GM12864 (cell line): Measurements from ENCODE around the gene UBE3B.

ENCODE experiments used
- DNase-seq: peaks from one replicate; pipeline ENCODE4 v3.0.0-alpha.2; 2011; ENCODE audit warnings: low read depth
- H3K4me3 ChIP-seq: 2 replicates; pipeline ENCODE4 v1.5.1; 2011; ENCODE audit warnings: mild to moderate bottlenecking, low read depth, low read length, control low read depth
- TF ChIP-seq, protein P1 (sequence below): IDR thresholded peaks from 2 replicates; pipeline ENCODE4 v1.5.1; 2011; ENCODE audit warnings: low read depth, mild to moderate bottlenecking, moderate library complexity, low read length, control low read depth, inconsistent platforms; ENCODE audit errors: missing control alignments

The UBE3B gene

DNA sequence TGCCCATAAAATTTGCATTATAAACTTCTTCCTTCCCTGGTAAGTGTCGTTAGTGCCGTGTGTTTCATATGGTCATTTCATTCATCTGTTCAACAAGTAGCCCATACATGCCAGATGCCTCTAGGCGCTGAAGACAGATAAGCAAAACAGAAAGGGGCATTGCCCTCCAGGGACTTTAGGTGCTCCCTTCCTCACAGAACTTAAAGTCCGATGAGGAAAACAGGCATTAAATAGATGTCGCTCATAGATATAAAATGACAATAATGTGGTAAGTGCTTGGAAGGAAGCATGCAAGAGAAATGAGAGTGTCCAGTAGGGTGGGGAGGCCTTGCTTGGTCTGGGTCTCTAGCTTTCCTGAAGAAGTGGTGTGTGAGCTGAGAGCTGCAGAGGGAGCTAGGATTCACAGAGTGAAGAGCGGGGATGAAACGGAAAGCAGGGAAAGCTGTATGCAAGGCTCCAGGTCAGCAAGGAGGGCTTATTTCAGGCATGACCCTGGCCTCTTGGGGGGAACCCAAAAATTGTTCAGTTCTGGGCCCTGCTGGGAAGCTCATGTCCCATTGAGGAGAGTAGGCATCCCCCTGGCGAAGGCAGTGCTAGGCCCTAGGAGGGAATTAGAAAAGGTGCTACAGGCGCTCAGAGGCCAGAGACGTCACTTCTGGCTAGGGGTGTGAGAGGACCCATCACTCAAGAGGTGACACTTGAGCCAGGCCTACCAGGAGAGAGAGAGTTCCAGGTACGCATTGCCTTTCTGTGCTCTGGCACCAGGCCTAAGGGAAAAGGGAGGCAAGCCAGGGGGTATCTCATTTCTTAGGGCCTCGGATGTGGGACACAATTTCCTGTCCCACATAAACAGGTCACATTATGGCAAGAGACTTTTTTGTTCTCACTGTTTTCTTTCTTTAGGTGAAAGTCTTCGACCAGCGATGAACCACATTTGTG is 11.9 kb downstream of the UBE3B start:
- DNase-seq: no peak
- no peak overlapping the region for H3K4me3 ChIP-seq
- TF ChIP-seq, protein P1, sequence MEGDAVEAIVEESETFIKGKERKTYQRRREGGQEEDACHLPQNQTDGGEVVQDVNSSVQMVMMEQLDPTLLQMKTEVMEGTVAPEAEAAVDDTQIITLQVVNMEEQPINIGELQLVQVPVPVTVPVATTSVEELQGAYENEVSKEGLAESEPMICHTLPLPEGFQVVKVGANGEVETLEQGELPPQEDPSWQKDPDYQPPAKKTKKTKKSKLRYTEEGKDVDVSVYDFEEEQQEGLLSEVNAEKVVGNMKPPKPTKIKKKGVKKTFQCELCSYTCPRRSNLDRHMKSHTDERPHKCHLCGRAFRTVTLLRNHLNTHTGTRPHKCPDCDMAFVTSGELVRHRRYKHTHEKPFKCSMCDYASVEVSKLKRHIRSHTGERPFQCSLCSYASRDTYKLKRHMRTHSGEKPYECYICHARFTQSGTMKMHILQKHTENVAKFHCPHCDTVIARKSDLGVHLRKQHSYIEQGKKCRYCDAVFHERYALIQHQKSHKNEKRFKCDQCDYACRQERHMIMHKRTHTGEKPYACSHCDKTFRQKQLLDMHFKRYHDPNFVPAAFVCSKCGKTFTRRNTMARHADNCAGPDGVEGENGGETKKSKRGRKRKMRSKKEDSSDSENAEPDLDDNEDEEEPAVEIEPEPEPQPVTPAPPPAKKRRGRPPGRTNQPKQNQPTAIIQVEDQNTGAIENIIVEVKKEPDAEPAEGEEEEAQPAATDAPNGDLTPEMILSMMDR: no peak

DNA sequence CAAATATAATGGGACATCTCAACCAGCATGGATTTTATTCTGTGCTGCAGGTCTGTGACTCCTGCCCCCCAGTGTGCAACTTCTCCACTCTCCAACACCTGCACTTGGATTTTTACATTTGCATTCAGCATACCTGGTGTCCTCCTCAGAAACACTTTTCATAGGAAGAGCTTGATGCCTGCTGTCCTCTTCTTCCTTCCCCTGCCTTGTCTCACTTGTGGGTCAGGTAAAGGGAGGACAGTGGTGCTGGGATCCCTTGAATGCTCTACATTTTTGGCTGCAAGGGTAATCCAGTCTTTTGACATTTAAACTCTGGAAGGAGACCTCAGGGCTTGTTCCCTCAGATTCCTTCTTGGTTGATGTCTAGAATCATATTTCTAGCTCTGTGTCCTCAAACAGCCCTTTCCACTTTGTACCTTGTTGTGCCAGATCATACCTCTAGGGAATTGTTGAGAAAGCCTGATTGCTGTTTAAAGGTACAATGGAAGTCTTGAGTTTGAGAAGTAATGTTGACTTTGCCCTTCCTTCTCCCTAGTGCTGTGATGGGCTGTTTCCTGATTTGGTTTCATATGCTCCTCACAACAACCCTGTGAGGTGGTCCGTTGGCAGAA is 12.6 kb downstream of the UBE3B start:
- TF ChIP-seq, protein P1: no peak
- H3K4me3 ChIP-seq: no peak overlapping the region
- DNase-seq: no peak

DNA sequence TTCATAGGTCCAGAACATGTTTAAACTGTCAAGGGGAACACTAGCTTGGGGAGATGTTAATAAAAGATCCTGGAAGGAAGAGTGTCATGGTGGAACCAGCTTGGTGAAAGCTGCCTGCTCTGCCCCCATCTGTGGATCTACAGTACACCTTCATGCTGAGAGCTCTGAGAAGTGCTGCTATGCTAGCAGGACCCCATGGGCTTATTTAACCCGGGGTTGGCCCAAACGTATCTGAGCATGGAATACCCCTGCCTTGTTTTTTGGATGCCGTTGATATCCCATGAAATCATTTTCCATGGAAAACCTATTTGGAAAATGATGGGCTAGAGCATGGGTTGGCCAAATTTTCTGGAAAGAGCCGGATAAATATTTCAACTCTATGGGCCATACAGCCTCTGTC is 14.2 kb downstream of the UBE3B start:
- H3K4me3 ChIP-seq: no peak overlapping the region
- no peak for DNase-seq
- TF ChIP-seq, protein P1: no peak

DNA sequence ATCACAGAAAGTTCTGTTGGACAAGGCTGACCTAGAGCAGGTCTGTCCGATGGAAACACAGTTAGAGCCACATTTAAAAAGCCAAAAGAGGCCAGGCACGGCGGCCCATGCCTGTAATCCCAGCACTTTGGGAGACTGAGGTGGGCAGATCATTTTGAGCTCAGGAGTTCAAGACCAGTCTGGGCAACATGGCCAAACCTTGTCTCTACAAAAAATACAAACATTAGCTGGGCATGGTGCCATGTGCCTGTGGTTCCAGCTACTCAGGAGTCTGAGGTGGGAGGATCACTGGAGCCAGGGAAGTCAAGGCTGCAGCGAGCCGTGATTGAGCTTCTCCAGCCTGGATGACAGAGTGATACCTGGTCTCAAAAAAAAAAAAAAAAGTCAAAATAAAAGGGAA is 14.9 kb downstream of the UBE3B start:
- no peak overlapping the region for H3K4me3 ChIP-seq
- TF ChIP-seq, protein P1: no peak
- no peak for DNase-seq

DNA sequence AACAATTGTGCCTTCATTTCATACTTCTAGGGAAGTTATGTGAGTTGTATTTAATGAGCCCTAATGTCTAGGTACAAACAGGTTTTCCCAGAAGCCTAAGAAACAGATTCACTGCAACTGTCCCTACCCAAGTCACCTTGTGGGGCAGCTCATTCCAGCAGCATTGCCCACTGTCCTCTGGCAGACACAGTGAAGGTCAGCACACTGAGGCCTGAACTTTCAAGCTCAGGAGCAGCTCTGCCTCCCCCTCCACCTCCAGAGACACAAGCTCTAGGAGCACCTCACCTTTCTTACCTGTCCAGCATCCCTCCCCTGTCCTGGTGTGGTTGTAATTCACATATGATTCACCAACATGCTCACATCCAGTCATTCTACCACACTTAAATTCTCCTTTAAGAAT is 15.7 kb downstream of the UBE3B start:
- no peak overlapping the region for H3K4me3 ChIP-seq
- TF ChIP-seq, protein P1: no peak
- no peak for DNase-seq

DNA sequence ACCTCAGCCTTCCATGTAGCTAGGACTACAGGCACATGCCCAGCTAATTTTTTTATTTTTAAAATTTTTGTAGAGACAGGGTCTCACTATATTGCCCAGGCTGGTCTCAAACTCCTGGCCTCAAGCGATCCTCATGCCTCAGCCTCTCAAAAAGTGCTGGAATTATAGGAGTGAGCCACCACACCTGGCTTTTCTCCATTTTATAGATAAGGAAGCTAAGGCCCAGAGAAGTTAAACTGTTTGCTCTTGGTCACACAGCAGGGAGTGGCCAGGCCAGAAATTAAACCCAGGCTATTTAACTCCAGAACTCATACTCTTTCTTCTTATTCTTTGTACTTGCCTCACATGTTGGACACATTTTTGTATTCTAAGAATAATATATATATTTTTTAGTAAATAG is 16.5 kb downstream of the UBE3B start:
- no peak overlapping the region for H3K4me3 ChIP-seq
- TF ChIP-seq, protein P1: no peak
- DNase-seq: no peak
